Upper lobe of left lung (tissue), 4 donors: ENCODE results near the gene DCST2.

Experiments
- CTCF ChIP-seq, 6 experiments: fragments of 450-650 bp in 4 of 6; fragments of 200-600 bp in 2 of 6; sonication (generic) in 2 of 6; IDR thresholded peaks; one replicate each; pipeline ENCODE4 v1.5.1; 2016 to 2019; ENCODE audit warnings: antibody characterized with exemption in 6 of 6
- POLR2A ChIP-seq, 4 donors: fragments of 450-650 bp; IDR thresholded peaks; one replicate each; pipeline ENCODE4 v1.5.1; 2016 to 2017; ENCODE audit warnings: antibody characterized with exemption in 4 of 4, mild to moderate bottlenecking in 2 of 4

DNA sequence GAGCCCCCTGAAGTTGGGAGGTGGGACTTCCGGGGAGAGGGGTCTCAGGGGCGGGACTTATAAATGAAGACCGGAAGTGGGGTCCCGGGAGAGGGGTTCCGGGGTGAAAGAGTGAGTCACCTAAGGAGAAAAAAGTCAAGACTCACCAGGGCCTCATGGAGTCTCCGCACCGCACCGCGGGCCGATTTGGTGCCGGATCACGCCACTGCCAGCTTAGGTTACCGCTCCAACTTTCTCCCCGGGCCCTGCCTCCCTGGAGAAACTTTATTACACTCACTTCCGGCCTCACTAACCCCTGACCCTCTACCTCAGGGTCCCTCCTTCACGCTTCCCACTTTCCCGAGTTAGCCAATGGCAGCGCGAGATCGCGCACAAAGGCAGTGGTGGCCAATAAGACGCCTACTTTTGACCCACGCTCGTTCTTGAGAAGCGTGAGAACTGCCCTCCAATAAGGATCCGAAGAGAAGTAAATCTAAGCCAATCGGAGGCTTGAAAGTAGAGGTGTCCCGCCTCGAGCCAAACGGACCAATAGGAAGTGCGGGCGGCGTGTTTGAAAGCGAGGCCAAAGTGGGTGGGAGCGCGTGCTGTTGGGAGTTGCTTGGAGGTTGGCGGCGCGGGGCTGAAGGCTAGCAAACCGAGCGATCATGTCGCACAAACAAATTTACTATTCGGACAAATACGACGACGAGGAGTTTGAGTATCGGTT is 59.3 kb downstream of the DCST2 start, which contains the start of gene CKS1B:
- TF ChIP-seq CTCF (IDR thresholded peaks at IDR 0.05): peak in 1 of 6 experiments; percentile 14
- peak in 3 of 4 donors; percentile 18 to 83 (median 44) for TF ChIP-seq POLR2A (IDR thresholded peaks at IDR 0.05)
